ENCODE data around the gene ODF2.
"Not testable (repeated sequence)": the region's sequence is repeated elsewhere in the genome, so short reads cannot be mapped to it uniquely, and the experiment has no call there.

Gene ODF2

DNA sequence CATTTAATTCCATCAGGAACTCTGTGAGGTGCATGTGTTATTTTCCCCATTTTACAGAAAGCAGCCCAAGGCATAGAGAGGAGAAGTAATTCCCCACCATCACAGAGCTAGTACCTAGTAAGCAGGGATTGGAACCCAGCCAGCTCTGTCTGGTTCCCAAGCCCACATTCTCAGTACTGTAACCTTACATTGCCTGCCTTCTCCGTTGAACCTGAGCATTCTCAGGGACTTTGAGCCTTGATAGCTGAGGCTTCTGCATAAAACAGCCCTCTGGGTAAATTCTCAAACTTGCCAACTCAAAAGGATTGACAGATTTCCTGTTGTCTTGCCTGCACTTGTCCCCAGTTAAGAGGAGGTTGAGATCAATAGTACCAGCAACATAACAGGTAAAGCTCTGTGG, 39.5 kb downstream of the ODF2 start:
- H3K4me1 Mint-ChIP-seq, result no peaks in the 10 kb centered on the region
- H3K36me3 Mint-ChIP-seq (ENCODE audit: low read depth), result peaks cover 52% of the 10 kb centered on the region
- H3K27me3 Mint-ChIP-seq (ENCODE audit: low read depth, poor library complexity), result no peaks in the 10 kb centered on the region
- no peaks in the 10 kb centered on the region for H3K9me3 Mint-ChIP-seq
- H3K27ac Mint-ChIP-seq, result no peak overlapping the region
- DNase-seq, result no peak
- TF ChIP-seq, protein P1, sequence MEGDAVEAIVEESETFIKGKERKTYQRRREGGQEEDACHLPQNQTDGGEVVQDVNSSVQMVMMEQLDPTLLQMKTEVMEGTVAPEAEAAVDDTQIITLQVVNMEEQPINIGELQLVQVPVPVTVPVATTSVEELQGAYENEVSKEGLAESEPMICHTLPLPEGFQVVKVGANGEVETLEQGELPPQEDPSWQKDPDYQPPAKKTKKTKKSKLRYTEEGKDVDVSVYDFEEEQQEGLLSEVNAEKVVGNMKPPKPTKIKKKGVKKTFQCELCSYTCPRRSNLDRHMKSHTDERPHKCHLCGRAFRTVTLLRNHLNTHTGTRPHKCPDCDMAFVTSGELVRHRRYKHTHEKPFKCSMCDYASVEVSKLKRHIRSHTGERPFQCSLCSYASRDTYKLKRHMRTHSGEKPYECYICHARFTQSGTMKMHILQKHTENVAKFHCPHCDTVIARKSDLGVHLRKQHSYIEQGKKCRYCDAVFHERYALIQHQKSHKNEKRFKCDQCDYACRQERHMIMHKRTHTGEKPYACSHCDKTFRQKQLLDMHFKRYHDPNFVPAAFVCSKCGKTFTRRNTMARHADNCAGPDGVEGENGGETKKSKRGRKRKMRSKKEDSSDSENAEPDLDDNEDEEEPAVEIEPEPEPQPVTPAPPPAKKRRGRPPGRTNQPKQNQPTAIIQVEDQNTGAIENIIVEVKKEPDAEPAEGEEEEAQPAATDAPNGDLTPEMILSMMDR (IDR thresholded peaks at IDR 0.05), result no peak
- no peak overlapping the region for H3K4me3 Mint-ChIP-seq

DNA sequence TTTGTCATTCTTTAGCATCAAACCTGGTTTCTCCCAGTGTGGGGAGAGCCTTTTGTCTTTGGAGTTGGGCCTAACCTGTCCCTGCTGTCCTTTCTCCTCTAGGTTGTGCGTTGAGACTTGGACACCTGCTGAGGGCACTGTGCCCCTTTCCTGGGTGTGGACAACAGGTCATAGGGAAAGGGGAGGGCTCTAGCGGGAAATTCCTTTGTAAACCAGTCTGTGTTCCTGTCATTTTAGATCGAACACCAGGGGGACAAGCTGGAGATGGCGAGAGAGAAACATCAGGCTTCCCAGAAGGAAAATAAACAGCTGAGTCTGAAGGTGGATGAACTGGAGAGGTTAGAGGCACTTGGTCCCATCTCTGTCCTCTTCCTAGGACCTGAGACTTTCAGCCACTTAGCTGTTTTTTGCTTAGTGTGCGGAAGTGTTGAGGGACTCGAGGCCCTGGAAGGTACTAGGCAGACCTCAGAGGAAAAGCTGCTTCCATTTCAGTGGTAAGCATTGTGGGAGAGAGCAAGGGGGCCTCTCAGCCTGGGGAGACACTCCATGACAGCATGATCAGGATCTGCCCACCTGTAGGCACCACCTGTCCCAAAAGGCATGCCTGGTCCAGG, 40.1 kb downstream of the ODF2 start:
- Mint-ChIP-seq H3K9me3 (no peaks in the 10 kb centered on the region), H3K4me3 (no peak overlapping the region), H3K27ac (peak overlapping the region; percentile 80), H3K27me3 (ENCODE audit: low read depth, poor library complexity) (no peaks in the 10 kb centered on the region), H3K36me3 (ENCODE audit: low read depth) (peaks cover 54% of the 10 kb centered on the region), H3K4me1 (no peaks in the 10 kb centered on the region)
- TF ChIP-seq, protein P1 (IDR thresholded peaks at IDR 0.05), result no peak
- DNase-seq, result no peak

GRCh38 chr9:128497824-128498610, 42.2 kb downstream of the ODF2 start:
- H3K4me3 Mint-ChIP-seq, result no peak overlapping the region
- DNase-seq, result no peak
- TF ChIP-seq, protein P1 (IDR thresholded peaks at IDR 0.05), result no peak
- H3K27me3 Mint-ChIP-seq (ENCODE audit: low read depth, poor library complexity), result no peaks in the 10 kb centered on the region
- H3K36me3 Mint-ChIP-seq (ENCODE audit: low read depth), result peaks cover 50% of the 10 kb centered on the region
- H3K9me3 Mint-ChIP-seq, result no peaks in the 10 kb centered on the region
- no peaks in the 10 kb centered on the region for H3K4me1 Mint-ChIP-seq
- H3K27ac Mint-ChIP-seq, result peak overlapping the region; percentile 72

- Mint-ChIP-seq H3K4me3 (no peak overlapping the region), H3K4me1 (peaks cover 7% of the 10 kb centered on the region), H3K27me3 (ENCODE audit: low read depth, poor library complexity) (no peaks in the 10 kb centered on the region), H3K27ac (no peak overlapping the region), H3K9me3 (no peaks in the 10 kb centered on the region), H3K36me3 (ENCODE audit: low read depth) (peaks cover 46% of the 10 kb centered on the region)
- TF ChIP-seq, protein P1 (IDR thresholded peaks at IDR 0.05), result no peak
- no peak for DNase-seq
These were observed 43.1 kb downstream of the ODF2 start for GRCh38 chr9:128498911-128499310.

DNA sequence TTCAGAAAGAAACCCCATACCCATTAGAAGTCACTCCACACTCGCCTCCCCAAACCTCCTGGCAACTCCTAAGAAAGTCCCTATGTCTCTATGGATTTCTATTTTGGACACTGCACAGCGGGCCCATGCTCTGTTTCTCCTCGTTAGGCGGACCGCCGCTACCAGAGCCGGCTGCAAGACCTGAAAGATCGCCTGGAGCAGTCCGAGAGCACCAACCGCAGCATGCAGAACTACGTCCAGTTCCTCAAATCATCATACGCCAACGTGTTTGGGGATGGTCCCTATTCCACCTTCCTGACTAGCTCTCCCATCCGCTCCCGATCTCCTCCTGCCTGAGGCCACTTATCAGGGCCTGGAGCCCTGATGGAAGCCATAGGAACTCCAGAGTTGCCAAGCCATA, 44.1 kb downstream of the ODF2 start:
- TF ChIP-seq, protein P1 (IDR thresholded peaks at IDR 0.05), result no peak
- Mint-ChIP-seq H3K4me1 (peaks cover 10% of the 10 kb centered on the region), H3K4me3 (no peak overlapping the region), H3K27ac (peak overlapping the region; percentile 95), H3K9me3 (no peaks in the 10 kb centered on the region), H3K36me3 (ENCODE audit: low read depth) (peaks cover 45% of the 10 kb centered on the region), H3K27me3 (ENCODE audit: low read depth, poor library complexity) (no peaks in the 10 kb centered on the region)
- DNase-seq, result no peak

DNA sequence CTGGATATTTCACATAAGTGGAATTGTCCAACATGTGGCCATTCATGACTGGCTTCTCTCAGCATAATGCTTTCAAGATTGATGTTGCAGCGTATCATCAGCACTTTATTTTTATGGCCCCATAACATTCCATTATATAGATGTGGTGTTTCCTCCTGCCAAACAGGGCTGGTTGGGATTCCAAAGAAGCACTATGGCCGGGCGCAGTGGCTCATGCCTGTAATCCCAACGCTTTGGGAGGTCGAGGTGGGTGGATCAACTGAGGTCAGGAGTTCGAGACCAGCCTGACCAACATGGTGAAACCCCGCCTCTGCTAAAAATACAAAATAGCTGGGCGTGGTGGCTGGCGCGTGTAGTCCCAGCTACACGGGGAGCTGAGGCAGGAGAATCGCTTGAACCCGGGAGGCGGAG, 47.6 kb downstream of the ODF2 start:
- not testable (repeated sequence) for H3K27ac Mint-ChIP-seq

More for the DNA sequence above, 47.6 kb downstream of the ODF2 start:
- H3K27me3 Mint-ChIP-seq (ENCODE audit: low read depth, poor library complexity); DNase-seq; H3K9me3 Mint-ChIP-seq: not testable (repeated sequence)
- Mint-ChIP-seq H3K4me3 (peak overlapping the region; percentile 100), H3K36me3 (ENCODE audit: low read depth) (peaks cover 27% of the 10 kb centered on the region), H3K4me1 (peaks cover 28% of the 10 kb centered on the region)

Data from nephron progenitor cell (in vitro differentiated cells).